NCI-H1694 treated with DMSO at 0.1 percent for 48 hours (cell line): Measurements from ENCODE around the gene UPK3B.
"Not testable (repeated sequence)": the region's sequence is repeated elsewhere in the genome, so short reads cannot be mapped to it uniquely, and the experiment has no call there.

Source experiments
- DNase-seq: peaks from one replicate; lab custom pipeline; 2025; lab: John Stamatoyannopoulos, UW

The UPK3B gene

GRCh38 chr7:76509931-76510877, at the start of gene UPK3B:
Gene UPK3B, plus strand, starts transcription at chr7:76510552. Its CDS starts 101 bp downstream, at chr7:76510653.
- no peak for DNase-seq

DNA sequence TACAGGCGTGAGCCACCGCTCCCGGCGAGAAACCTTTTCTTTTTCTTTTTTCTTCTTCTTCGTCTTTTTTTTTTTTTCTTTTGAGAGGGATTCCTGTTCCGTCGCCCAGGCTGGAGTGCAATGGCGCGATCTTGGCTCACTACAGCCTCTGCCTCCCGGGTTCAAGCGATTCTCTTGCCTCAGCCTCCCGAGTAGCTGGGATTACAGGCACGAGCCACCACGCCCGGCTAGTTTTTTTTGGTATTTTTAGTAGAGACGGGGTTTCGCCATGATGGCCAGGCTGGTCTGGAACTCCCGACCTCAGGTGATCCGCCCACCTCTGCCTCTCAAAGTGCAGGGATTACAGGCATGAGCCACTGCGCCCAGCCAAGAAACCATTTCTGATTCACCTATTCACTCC, 49.6 kb upstream of the UPK3B start:
- not testable (repeated sequence) for DNase-seq

DNA sequence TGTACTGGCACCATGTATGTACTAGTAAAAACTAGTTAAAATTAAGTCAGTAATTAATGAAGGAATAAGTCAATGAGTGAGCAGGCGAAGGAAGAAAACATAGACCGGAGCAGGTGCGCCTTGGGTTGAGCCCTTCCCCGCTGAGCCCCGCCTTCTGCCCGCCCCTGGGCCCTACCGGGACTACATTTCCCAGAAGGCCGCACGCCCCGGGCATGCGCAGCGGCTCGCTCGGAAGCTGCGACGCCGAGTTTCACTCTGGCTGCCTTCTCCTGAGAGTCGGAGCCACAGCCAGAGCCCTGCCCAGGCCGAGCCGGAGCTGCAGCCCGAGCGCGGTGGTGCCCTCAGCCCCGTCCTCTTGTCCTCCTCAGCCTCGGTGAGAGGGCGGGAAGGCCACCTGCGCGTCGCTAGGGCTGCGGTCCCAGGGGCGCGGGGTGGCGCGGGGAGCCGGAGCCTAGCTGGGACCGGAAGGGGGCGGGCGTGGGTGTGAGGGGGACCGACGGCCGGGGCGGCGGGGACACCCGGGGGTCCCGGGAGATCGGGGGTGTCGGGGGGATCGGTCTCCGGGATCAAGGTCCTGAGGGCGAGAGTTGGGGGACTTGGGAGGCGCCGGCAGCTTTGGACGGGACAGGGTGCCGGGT, 48.8 kb upstream of the UPK3B start, which contains the start of gene DTX2:
DTX2 (plus strand) TSS at position 246 of the 638 bp plus-strand sequence. CDS start 18,801 bp downstream, outside the sequence.
- not testable (repeated sequence) for DNase-seq

GRCh38 chr7:76462271-76462882, 48.0 kb upstream of the UPK3B start:
- not testable (repeated sequence) for DNase-seq

DNA sequence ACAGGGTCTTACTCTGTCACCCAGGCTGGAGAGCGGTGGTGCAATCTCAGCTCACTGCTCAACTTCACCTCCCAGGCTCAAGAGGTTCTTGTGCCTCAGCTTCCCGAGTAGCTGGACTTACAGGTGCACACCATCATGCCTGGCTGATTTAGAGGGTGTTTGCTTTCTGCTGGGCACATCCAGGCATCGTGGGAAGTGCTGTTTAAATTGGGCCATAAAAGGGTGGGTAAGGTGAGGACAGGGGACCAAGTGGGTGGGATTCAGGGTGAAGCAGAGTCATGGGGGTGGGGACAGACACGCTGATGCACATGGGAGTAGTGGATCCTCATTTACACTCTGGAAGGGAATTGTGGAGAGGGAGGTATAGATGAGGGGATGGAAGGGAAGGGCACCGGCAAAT, 45.4 kb upstream of the UPK3B start:
- DNase-seq: not testable (repeated sequence)

GRCh38 chr7:76465950-76466349, 44.4 kb upstream of the UPK3B start:
- DNase-seq: not testable (repeated sequence)

GRCh38 chr7:76467743-76468404, 42.5 kb upstream of the UPK3B start:
- not testable (repeated sequence) for DNase-seq

GRCh38 chr7:76471556-76472221, 38.7 kb upstream of the UPK3B start:
- DNase-seq: not testable (repeated sequence)

DNA sequence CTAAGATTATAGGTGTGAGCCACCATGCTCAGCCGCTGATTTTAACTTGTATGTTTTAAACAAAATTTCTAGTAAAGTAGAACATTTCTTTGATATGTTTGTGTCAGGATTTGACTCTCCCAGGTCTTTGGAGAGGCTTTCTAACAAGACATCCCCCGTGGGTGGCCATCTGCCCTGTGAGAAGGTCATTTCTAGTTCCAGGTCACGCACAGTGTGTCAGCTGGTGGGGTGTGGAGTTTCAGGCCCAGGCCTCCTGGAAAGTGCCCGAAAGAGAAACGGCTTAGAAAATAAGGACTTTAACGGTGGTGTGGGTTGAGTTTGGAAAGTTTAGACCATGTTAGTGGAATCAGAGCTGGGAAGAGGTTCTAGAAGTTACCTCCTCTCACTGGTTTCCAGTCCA, 37.3 kb upstream of the UPK3B start:
- not testable (repeated sequence) for DNase-seq

DNA sequence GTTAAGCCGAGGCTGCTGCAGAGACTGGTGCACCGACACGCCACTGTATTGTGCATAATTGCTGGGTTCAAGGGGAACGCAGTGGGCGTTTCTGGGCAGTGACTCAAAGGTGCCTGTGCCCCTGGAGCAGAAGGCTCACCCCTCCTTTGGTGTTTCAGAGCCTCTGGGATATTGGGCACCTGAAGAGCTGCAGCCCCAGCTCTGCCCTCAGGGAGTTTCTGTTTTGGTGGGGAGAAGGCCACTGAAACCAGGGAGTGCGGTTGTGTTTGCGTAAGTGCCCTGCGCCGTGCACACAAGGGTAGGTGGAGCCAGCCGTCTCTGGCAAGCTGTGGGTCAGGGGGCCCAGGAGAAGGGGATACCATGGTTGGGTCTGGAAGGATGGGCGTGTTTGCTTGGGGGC, 34.1 kb upstream of the UPK3B start:
- not testable (repeated sequence) for DNase-seq

DNA sequence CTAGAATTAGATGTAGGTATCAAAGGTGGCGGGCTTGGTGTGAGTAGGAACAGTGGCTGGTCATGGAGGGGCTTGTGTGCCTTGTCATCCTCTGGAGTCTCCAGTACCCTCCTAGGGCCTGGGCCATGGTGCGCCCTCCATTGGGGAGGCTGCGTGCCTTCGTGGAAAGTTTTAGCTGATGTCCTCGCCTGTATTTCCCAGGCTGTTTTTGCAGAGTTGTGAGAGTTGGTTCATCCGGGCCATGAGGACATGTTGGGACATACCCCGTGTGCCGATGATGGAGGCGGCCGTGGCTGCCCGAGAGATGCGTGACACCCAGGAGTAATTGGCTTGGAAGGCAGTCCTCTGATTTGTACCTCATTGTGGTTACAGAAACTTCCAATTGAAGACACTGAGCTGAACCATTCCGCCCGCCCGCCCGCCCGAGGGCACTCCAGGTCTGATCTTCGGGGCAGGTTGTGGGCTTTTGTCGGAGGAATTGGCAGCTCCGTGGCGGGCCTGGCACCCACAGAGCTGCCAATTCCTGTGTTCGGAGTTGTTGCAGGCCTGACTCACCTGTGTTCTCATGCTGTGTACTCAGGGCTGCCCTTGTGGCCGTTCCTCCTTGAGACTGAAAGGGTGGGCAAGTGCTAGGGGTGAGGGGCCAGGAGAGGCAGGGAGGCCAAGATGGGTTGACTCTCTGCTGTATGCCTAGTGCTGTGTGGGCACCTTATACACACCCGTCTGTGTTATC, 33.4 kb upstream of the UPK3B start:
- not testable (repeated sequence) for DNase-seq

- not testable (repeated sequence) for DNase-seq
Measured at GRCh38 chr7:76479628-76480027, 30.7 kb upstream of the UPK3B start.

GRCh38 chr7:76480403-76481253, 29.7 kb upstream of the UPK3B start:
- not testable (repeated sequence) for DNase-seq

DNA sequence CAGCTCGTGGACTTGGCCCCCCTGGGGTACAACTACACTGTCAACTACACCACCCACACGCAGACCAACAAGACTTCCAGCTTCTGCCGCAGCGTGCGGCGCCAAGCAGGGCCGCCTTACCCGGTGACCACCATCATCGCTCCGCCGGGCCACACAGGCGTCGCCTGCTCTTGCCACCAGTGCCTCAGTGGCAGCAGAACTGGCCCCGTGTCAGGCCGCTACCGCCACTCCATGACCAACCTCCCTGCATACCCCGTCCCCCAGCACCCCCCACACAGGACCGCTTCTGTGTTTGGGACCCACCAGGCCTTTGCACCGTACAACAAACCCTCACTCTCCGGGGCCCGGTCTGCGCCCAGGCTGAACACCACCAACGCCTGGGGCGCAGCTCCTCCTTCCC, 27.7 kb upstream of the UPK3B start:
- not testable (repeated sequence) for DNase-seq

DNA sequence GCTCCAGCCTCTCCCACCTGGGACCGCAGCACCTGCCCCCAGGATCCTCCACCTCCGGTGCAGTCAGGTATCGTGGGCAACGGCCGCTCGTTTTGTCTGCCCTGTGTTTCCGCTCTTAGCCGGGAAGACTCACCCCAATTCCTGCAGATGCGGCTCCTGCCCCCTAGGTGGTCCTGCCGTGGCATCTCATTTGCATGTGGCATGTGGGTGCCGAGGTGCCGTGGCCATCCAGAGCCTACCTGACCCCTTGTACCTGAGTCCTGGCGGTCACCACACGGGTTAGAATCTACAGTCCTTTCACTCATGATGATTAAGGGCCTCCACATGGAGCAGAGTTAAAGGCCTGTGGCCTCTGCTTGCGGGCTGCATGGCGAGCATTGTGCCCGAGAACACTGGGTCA, 27.3 kb upstream of the UPK3B start:
- not testable (repeated sequence) for DNase-seq

GRCh38 chr7:76484456-76484855, 25.9 kb upstream of the UPK3B start:
- not testable (repeated sequence) for DNase-seq

DNA sequence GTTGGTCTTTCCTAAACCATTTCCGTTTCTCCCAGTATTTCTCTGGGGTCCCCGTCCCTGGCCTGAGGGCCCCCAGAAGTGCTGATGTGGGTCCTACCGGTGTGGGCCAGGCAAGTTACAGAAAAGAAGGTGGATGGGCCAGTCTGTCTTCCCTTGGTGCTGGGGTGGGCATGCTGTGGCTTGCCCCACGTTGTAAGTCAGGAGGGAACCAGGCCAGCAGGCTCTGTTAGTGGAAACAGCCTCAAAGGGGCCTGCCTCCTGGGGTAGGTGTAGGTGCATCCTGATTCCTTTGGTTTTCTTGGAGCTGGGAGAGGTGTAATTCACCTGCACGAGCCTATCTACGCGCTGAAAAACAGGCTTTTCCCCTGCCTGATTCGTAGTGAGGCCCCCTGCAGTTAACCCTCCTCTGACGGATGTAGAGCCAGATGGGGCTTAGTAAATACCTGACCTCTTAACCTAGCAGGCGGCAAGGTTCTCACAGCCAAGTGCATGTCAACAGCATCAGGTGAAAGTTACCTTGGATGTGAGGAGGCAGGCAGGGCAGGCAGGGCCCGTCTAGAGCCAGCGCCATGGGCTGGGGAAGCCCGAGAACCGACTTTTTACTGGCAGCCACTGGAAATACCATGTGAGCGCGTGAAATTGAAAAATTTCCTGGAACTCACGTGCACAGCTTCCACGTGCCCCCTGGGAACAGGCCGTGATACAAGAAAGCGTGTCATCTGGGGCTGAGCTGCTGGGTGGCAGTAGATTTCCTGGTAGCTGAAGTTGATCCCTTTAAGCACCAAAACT, 24.3 kb upstream of the UPK3B start:
- DNase-seq: not testable (repeated sequence)

DNA sequence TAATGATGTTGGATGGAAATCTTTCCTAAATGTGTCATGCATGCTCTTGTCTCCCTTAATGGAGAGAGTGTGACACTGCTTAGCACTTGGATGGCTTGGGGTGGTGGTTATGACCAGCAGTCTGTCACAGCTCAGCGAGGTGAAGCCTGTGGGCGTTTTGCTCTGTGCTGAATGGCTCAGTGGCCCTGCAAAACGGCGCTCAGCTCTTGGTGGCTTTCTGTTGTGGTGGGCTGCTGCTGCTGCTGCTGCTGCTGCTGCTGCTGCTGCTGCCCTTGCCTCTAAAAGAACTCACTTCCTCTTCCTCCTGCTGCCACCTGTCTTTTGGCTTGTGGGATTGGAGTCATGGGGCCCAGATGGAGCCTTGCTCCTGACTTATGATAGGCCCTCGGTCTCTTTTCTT, 23.7 kb upstream of the UPK3B start:
- not testable (repeated sequence) for DNase-seq

GRCh38 chr7:76487969-76488368, 22.4 kb upstream of the UPK3B start:
- DNase-seq: not testable (repeated sequence)
